ENCODE data around the gene CDH4.

Gene CDH4

DNA sequence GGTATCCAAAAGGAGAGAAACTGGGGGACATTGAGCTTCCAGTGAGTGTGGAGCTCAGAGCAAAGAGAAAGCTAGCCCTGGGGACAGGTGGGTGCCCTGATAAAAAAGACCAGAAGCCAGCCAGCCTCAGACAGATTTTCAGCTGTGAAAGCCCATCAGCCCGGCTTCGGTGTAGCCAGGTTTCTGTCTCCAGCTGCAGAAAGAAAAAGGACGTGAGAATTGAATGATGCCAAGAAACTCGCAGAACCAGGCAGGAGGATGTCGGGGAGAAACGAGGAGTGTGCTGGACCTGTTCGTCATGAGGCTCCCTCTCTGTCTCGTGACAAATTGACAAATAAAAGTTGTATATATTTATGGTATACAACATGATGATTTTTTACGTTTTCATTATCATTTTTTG is 63.3 kb downstream of the CDH4 start:
- Histone ChIP-seq H2AK5ac (ENCODE audit: low read length) (no peak overlapping the region), H3K9me3 (ENCODE audit: insufficient read depth, low read depth, low read length) (no peaks in the 10 kb centered on the region), H3K18ac (ENCODE audit: low read length) (no peak overlapping the region), H2BK120ac (ENCODE audit: insufficient read depth, low read length, poor library complexity) (no peak overlapping the region), H3K14ac (ENCODE audit: low read length) (no peak overlapping the region), H3K4me2 (ENCODE audit: low read length) (no peak overlapping the region), H3K79me2 (ENCODE audit: control insufficient read depth, insufficient read depth, low read length, poor library complexity) (no peaks in the 10 kb centered on the region), H4K12ac (ENCODE audit: low read depth, low read length) (no peak overlapping the region), H3K79me1 (ENCODE audit: low read length) (no peaks in the 10 kb centered on the region), H3K4ac (ENCODE audit: low read depth, low read length) (no peak overlapping the region), H3K23ac (ENCODE audit: low read length) (no peak overlapping the region), H2AFZ (ENCODE audit: insufficient read depth, low read length, poor library complexity) (no peak overlapping the region), H2BK12ac (ENCODE audit: low read length) (no peak overlapping the region), H3K4me3 (ENCODE audit: low read depth, low read length) (no peak overlapping the region), H3K36me3 (ENCODE audit: control insufficient read depth in 1 of 2, insufficient read depth in 2 of 2, low read length in 2 of 2) (no peaks in the 10 kb centered on the region), H3K9ac (ENCODE audit: low read length) (no peak overlapping the region), H3K27ac (ENCODE audit: low read depth, low read length) (no peak overlapping the region), H4K91ac (ENCODE audit: low read depth, low read length) (no peak overlapping the region), H4K8ac (ENCODE audit: low read depth, low read length) (no peak overlapping the region), H3K4me1 (ENCODE audit: control insufficient read depth in 1 of 2, insufficient read depth in 2 of 2, low read length in 2 of 2) (no peaks in the 10 kb centered on the region), H2BK5ac (ENCODE audit: low read depth, low read length, poor library complexity) (no peak overlapping the region), H3K27me3 (ENCODE audit: insufficient read depth, low read length) (no peaks in the 10 kb centered on the region)
- DNase-seq, result no peak
- no CpG with 5 or more reads among the region's 9 CpGs for WGBS (ENCODE audit: extremely low coverage, insufficient coverage, insufficient read length)

DNA sequence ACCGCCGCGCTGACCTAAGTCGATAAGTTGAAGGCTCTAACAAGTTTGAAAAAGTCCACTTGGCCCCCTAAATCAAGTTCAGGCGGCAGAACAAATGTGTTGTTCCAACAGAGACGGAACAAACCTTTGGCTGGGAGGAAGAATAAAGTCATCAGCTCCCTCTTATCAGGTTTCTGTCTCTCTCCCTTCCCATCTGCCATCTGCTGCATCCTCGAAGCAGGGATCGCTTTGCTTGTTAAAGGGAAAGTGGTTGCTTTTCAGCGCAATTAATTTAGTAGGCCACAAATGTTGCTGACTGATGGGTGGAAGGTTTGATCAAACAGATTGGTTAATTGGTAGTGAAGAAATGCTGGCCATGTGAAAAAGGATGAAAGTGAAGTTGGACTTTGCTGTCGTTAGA is 64.3 kb downstream of the CDH4 start:
- H3K79me1 ChIP-seq (ENCODE audit: low read length), result no peaks in the 10 kb centered on the region
- H4K91ac ChIP-seq (ENCODE audit: low read depth, low read length), result no peak overlapping the region
- H4K8ac ChIP-seq (ENCODE audit: low read depth, low read length), result no peak overlapping the region
- H3K14ac ChIP-seq (ENCODE audit: low read length), result no peak overlapping the region
- H2BK12ac ChIP-seq (ENCODE audit: low read length), result no peak overlapping the region
- H2BK120ac ChIP-seq (ENCODE audit: insufficient read depth, low read length, poor library complexity), result no peak overlapping the region
- no peaks in the 10 kb centered on the region for H3K27me3 ChIP-seq (ENCODE audit: insufficient read depth, low read length)
- no peak overlapping the region for H3K4me3 ChIP-seq (ENCODE audit: low read depth, low read length)
- no CpG with 5 or more reads among the region's 10 CpGs for WGBS (ENCODE audit: extremely low coverage, insufficient coverage, insufficient read length)
- no peak overlapping the region for H3K4ac ChIP-seq (ENCODE audit: low read depth, low read length)
- no peak overlapping the region for H3K27ac ChIP-seq (ENCODE audit: low read depth, low read length)
- no peaks in the 10 kb centered on the region for H3K36me3 ChIP-seq (ENCODE audit: control insufficient read depth in 1 of 2, insufficient read depth in 2 of 2, low read length in 2 of 2)
- no peaks in the 10 kb centered on the region for H3K4me1 ChIP-seq (ENCODE audit: control insufficient read depth in 1 of 2, insufficient read depth in 2 of 2, low read length in 2 of 2)
- H2AFZ ChIP-seq (ENCODE audit: insufficient read depth, low read length, poor library complexity), result no peak overlapping the region
- H3K9me3 ChIP-seq (ENCODE audit: insufficient read depth, low read depth, low read length), result no peaks in the 10 kb centered on the region
- H2AK5ac ChIP-seq (ENCODE audit: low read length), result no peak overlapping the region
- no peak overlapping the region for H3K18ac ChIP-seq (ENCODE audit: low read length)
- no peak overlapping the region for H2BK5ac ChIP-seq (ENCODE audit: low read depth, low read length, poor library complexity)
- H3K23ac ChIP-seq (ENCODE audit: low read length), result no peak overlapping the region
- no peak for DNase-seq
- no peak overlapping the region for H3K4me2 ChIP-seq (ENCODE audit: low read length)
- no peak overlapping the region for H3K9ac ChIP-seq (ENCODE audit: low read length)
- H4K12ac ChIP-seq (ENCODE audit: low read depth, low read length), result no peak overlapping the region
- no peaks in the 10 kb centered on the region for H3K79me2 ChIP-seq (ENCODE audit: control insufficient read depth, insufficient read depth, low read length, poor library complexity)

GRCh38 chr20:61317966-61318530 is 66.0 kb downstream of the CDH4 start:
- no peak overlapping the region for H3K14ac ChIP-seq (ENCODE audit: low read length)
- WGBS (ENCODE audit: extremely low coverage, insufficient coverage, insufficient read length), result no CpG with 5 or more reads among the region's 12 CpGs
- H3K18ac ChIP-seq (ENCODE audit: low read length), result no peak overlapping the region

GRCh38 chr20:61320691-61321425 is 68.8 kb downstream of the CDH4 start:
- no peak overlapping the region for H2BK120ac ChIP-seq (ENCODE audit: insufficient read depth, low read length, poor library complexity)
- no peak overlapping the region for H3K14ac ChIP-seq (ENCODE audit: low read length)
- H3K36me3 ChIP-seq (ENCODE audit: control insufficient read depth in 1 of 2, insufficient read depth in 2 of 2, low read length in 2 of 2), result no peaks in the 10 kb centered on the region
- H2BK5ac ChIP-seq (ENCODE audit: low read depth, low read length, poor library complexity), result no peak overlapping the region
- H3K4ac ChIP-seq (ENCODE audit: low read depth, low read length), result no peak overlapping the region
- H2BK12ac ChIP-seq (ENCODE audit: low read length), result no peak overlapping the region
- H3K79me2 ChIP-seq (ENCODE audit: control insufficient read depth, insufficient read depth, low read length, poor library complexity), result no peaks in the 10 kb centered on the region
- H3K4me2 ChIP-seq (ENCODE audit: low read length), result no peak overlapping the region
- no peak overlapping the region for H3K18ac ChIP-seq (ENCODE audit: low read length)
- no peaks in the 10 kb centered on the region for H3K79me1 ChIP-seq (ENCODE audit: low read length)
- no peaks in the 10 kb centered on the region for H3K27me3 ChIP-seq (ENCODE audit: insufficient read depth, low read length)
- no peak for DNase-seq
- H3K4me1 ChIP-seq (ENCODE audit: control insufficient read depth in 1 of 2, insufficient read depth in 2 of 2, low read length in 2 of 2), result no peaks in the 10 kb centered on the region
- no peak overlapping the region for H2AK5ac ChIP-seq (ENCODE audit: low read length)
- no peak overlapping the region for H3K4me3 ChIP-seq (ENCODE audit: low read depth, low read length)
- H3K23ac ChIP-seq (ENCODE audit: low read length), result no peak overlapping the region
- H4K8ac ChIP-seq (ENCODE audit: low read depth, low read length), result no peak overlapping the region
- no peak overlapping the region for H3K27ac ChIP-seq (ENCODE audit: low read depth, low read length)
- H3K9ac ChIP-seq (ENCODE audit: low read length), result no peak overlapping the region
- no peak overlapping the region for H4K91ac ChIP-seq (ENCODE audit: low read depth, low read length)
- H3K9me3 ChIP-seq (ENCODE audit: insufficient read depth, low read depth, low read length), result no peaks in the 10 kb centered on the region
- H4K12ac ChIP-seq (ENCODE audit: low read depth, low read length), result no peak overlapping the region
- WGBS (ENCODE audit: extremely low coverage, insufficient coverage, insufficient read length), result no CpG with 5 or more reads among the region's 21 CpGs
- no peak overlapping the region for H2AFZ ChIP-seq (ENCODE audit: insufficient read depth, low read length, poor library complexity)

More at GRCh38 chr20:61317966-61318530, 66.0 kb downstream of the CDH4 start:
- no peak overlapping the region for H3K23ac ChIP-seq (ENCODE audit: low read length)
- no peak overlapping the region for H2AK5ac ChIP-seq (ENCODE audit: low read length)
- H2BK120ac ChIP-seq (ENCODE audit: insufficient read depth, low read length, poor library complexity), result no peak overlapping the region
- no peaks in the 10 kb centered on the region for H3K79me1 ChIP-seq (ENCODE audit: low read length)
- H4K12ac ChIP-seq (ENCODE audit: low read depth, low read length), result no peak overlapping the region
- H3K36me3 ChIP-seq (ENCODE audit: control insufficient read depth in 1 of 2, insufficient read depth in 2 of 2, low read length in 2 of 2), result no peaks in the 10 kb centered on the region
- no peak overlapping the region for H3K4me2 ChIP-seq (ENCODE audit: low read length)
- no peak overlapping the region for H2BK5ac ChIP-seq (ENCODE audit: low read depth, low read length, poor library complexity)
- H4K8ac ChIP-seq (ENCODE audit: low read depth, low read length), result no peak overlapping the region
- DNase-seq, result no peak
- no peak overlapping the region for H2AFZ ChIP-seq (ENCODE audit: insufficient read depth, low read length, poor library complexity)
- no peak overlapping the region for H3K9ac ChIP-seq (ENCODE audit: low read length)
- no peaks in the 10 kb centered on the region for H3K27me3 ChIP-seq (ENCODE audit: insufficient read depth, low read length)
- no peaks in the 10 kb centered on the region for H3K9me3 ChIP-seq (ENCODE audit: insufficient read depth, low read depth, low read length)
- no peak overlapping the region for H4K91ac ChIP-seq (ENCODE audit: low read depth, low read length)
- H3K79me2 ChIP-seq (ENCODE audit: control insufficient read depth, insufficient read depth, low read length, poor library complexity), result no peaks in the 10 kb centered on the region
- H3K4ac ChIP-seq (ENCODE audit: low read depth, low read length), result no peak overlapping the region
- no peak overlapping the region for H3K27ac ChIP-seq (ENCODE audit: low read depth, low read length)
- no peaks in the 10 kb centered on the region for H3K4me1 ChIP-seq (ENCODE audit: control insufficient read depth in 1 of 2, insufficient read depth in 2 of 2, low read length in 2 of 2)
- H2BK12ac ChIP-seq (ENCODE audit: low read length), result no peak overlapping the region
- no peak overlapping the region for H3K4me3 ChIP-seq (ENCODE audit: low read depth, low read length)
